SW480 (cell line): ENCODE data around the gene TMEM79.

Experiments
- DNase-seq: peaks from one replicate; pipeline ENCODE4 v3.0.0-alpha.2; 2016; ENCODE audit warnings: low spot score

TMEM79 gene

GRCh38 chr1:156284112-156284511 is at the start of gene TMEM79:
TMEM79 (plus strand) TSS chr1:156284325; CDS start chr1:156285227, 902 bp downstream.
- no peak for DNase-seq

- DNase-seq: no peak
Observed at GRCh38 chr1:156236164-156236563, 48.0 kb upstream of the TMEM79 start.

GRCh38 chr1:156238248-156238647 is 45.9 kb upstream of the TMEM79 start:
- DNase-seq: no peak

DNA sequence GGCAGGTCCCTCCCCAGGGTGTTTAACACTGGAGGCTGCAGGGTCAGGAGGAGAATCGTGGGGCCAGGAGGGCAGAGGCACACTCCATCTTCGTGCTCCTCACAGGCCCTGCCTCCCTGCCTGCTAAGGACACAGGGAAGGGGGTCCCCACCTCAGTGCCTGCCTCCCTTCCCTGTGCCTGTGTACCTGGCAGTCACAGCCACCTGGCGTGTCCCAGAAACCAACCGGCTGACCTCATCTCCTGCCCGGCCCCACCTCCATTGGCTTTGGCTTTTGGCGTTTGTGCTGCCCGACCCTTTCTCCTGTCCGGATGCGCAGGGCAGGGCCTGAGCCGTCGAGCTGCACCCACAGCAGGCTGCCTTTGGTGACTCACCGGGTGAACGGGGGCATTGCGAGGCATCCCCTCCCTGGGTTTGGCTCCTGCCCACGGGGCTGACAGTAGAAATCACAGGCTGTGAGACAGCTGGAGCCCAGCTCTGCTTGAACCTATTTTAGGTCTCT is 42.8 kb upstream of the TMEM79 start:
- peak; percentile 87 for DNase-seq

DNA sequence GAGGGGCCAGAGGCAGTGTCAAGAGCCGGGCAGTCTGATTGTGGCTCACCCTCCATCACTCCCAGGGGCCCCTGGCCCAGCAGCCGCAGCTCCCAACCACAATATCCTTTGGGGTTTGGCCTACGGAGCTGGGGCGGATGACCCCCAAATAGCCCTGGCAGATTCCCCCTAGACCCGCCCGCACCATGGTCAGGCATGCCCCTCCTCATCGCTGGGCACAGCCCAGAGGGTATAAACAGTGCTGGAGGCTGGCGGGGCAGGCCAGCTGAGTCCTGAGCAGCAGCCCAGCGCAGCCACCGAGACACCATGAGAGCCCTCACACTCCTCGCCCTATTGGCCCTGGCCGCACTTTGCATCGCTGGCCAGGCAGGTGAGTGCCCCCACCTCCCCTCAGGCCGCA is 42.2 kb upstream of the TMEM79 start, which contains the start of gene BGLAP:
TSS of gene BGLAP (plus strand) at position 259 of the 400 bp plus-strand sequence. CDS start at position 307, 48 bp downstream.
- DNase-seq: no peak

DNA sequence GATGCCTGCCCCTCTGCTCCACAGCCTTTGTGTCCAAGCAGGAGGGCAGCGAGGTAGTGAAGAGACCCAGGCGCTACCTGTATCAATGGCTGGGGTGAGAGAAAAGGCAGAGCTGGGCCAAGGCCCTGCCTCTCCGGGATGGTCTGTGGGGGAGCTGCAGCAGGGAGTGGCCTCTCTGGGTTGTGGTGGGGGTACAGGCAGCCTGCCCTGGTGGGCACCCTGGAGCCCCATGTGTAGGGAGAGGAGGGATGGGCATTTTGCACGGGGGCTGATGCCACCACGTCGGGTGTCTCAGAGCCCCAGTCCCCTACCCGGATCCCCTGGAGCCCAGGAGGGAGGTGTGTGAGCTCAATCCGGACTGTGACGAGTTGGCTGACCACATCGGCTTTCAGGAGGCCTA is 41.4 kb upstream of the TMEM79 start:
- no peak for DNase-seq

GRCh38 chr1:156244126-156244525 is 40.0 kb upstream of the TMEM79 start:
- DNase-seq: no peak

GRCh38 chr1:156244712-156245111 is 39.4 kb upstream of the TMEM79 start:
- no peak for DNase-seq

DNA sequence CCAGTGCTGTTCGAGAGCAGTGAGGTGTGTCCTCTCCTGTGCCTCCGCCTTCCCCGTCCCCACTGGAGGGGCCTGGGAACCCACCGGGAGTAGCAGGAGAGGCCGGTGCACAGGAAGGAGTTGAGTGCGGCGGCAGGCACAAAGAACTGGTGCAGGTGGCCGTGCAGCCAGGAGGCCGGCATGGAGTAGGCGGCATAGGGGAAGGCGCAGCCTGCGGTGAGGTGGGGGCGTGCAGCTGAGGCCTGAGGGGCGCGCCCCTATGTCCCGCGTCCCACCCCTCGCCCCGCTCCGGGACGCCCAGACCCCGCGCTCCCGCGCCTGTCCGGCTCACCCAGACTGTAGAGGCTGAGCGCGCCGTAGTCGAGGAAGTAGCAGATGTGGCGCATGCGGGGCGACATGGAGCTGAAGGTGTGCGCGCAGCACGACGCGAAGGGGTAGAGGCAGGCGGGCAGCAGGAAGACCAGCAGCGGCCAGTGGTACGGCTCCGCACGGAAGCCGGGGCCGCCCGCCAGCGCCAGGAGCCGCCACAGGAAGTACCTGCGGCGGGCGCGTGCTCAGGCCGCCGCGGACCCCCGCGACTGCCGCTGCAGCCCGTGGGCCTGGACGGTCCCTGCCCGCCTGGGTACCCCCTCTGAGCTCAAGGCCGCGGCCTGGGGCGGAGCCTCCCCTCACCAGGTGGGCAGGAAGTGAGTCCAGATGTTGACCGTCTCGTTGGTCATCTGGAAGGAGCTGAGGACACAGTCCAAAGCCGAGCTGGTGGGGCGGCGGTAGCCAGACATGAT is 38.5 kb upstream of the TMEM79 start:
- DNase-seq: peak; percentile 54

GRCh38 chr1:156246241-156246780 is 37.8 kb upstream of the TMEM79 start:
- DNase-seq: no peak

DNA sequence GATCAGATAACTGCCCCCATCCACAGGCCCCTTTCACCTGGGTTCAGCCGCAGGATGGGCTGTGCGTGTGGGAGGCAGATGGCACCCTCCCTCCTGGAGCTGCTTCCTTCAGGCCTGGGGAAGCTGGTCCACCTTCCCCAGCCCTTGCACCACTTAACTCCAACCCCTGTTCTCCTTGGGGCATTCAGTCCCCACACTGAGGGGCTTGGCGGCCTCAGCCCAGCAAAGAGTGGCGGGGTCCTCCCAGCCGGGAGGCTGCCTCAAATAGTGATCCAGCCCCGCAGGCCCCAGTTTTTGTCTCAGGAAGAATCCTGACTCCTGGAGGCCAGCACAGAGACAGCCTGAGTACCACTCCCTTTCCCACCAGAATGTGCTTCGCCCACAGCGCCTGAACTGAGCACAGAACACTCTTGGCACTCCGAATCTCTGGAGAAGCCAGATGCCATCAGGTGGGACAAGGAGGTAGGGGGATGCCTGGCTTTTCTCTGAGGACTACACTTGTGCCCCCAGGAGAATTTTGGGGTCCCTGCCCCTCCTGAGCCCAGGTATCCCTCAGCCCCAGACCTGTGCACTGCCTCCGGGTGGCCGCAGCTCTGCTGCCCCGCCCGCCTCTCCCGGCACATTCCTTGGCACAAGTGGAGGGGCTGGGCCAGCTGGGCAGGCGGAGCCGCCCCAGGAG is 37.2 kb upstream of the TMEM79 start:
- no peak for DNase-seq

- peak; percentile 51 for DNase-seq
Observed at GRCh38 chr1:156247460-156248322, 36.4 kb upstream of the TMEM79 start, which contains the start of gene PAQR6. PAQR6 (minus strand) TSS chr1:156248056; CDS start chr1:156246731, 1,325 bp downstream.

GRCh38 chr1:156248323-156248683 is 35.8 kb upstream of the TMEM79 start:
- DNase-seq: no peak

DNA sequence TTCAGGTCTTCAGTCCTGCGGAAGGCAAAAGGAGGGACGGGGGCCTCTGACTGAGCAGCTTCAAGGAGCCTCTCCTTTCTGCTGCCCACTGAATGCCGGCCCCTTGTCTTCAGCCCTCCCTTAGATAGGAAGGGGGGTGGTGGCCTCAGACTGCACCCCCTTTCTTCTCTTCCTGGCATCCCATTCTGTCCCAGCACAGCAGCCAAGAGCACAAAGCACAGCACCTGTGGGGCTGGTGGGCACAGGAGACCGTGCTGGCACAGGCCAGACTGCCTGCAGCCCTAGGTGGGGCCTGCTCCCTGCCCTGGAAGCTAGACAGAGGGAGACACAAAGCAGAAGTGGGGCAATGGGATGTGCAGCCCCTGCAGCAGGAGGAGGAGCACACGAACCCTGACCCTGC is 34.5 kb upstream of the TMEM79 start:
- DNase-seq: no peak

DNA sequence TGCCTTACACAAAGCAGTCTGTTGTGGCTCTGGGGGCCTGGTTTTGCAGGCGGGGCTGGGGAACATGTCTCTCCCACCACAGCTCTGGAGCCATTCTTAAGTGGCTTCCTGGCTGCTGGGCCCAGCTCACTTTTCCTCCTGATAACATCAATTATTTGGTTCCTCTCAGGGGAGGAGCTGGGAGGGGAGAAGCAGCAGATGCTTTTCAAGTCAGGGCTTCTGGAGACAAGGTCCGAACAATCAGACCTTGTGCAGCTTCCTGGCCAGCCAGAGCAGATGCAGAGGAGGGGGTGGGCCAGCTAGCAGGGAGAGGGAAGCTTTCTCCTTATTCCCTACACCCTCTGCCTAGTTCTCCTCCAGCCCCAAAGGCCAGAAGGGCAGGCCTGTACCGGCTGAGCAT is 32.6 kb upstream of the TMEM79 start:
- DNase-seq: no peak

DNA sequence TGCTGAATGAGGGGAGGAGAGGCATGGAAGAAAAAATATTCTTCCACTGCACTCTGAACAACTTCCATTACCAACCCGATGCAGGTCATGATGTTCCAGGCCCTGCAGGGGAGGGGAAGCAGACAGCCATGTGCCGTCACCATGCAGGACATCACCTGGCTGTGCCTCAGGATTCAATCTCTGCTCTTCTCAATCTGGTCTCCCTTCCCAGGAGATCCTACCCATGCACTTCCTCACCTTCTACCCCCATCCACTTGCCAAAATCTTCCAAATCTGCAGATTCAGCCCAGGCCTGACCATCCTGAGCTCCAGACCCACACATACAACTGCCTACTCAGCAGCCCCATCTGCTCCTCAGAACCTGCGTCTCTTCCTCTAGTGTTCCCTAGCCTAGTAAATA is 30.5 kb upstream of the TMEM79 start:
- DNase-seq: no peak

DNA sequence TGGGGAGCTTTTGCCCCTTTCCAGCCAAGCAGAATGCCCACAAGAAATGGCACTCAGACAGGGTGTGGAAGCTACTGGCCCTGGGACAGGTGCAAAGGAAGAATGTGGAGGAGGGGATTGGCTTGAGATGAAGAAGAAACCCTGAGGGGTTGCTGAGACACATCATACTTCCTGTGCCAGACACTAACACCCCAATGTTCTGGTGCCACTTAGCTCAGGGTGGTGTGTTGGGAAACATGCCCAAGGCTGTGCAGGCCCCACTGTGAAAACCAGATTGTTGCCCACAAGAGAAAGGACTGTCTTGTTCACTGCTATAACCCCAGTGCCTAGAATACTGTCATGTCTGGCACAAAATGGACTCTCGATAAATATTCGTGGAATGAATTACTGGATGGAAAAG is 26.4 kb upstream of the TMEM79 start:
- DNase-seq: no peak

GRCh38 chr1:156258859-156259258 is 25.3 kb upstream of the TMEM79 start:
- no peak for DNase-seq

- DNase-seq: no peak
Observed at GRCh38 chr1:156259805-156260204, 24.3 kb upstream of the TMEM79 start.

DNA sequence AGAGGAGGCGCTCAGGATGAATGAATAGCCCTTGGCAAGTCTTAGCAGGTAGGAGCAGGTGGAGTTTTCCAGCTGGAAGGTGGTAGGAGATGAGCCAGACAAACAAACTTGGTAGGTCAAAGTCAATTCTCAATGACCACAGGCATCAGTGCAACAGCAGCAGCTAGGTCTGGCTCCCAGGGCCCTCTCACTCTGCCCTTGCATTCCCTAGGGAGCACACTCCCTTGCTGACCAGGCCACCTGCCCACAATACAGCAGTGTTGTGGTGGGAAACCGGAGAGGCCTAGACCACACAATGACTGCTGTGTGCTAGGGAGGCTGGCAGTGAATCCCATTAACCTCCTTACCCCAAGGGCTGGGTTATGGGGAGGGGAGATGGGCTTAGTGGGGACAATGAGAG is 23.2 kb upstream of the TMEM79 start:
- DNase-seq: peak; percentile 78

DNA sequence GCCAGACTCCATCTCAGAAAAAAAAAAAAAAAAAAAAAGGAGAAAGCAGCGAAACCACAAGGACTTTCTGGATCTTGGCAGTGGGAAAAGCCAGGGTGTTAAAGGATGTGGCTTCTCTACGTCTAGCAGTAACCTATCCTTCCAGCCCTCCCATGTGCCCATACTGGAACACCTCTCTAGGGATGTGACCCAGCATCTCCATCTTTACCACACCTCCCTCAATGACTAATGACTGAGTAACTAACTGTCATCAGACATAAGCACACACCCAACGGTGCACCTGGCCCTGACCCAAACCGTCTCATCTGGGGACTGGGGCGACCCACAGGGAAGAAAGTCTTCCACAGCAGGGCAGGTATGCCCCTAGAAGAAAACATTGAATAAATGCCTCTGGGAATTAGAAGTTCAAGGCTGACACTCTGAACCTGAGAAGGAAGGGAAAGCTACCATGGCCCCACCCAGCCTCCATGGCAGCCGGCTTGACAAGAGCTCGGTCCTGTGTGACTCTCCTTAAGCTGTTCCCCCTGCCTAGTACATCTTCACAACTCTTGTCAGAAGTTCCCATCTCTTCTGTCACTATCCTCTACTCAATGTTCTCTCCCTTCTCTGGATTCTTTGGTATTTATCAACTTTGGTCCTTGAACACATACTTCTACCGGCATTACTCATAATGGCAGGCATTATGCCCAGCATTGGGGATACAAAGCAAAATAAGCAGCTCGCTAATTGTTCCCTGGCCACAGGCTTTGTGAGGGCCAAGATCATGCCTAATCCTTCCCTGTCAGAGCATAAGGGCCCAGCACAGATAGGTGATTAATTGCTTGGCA is 21.5 kb upstream of the TMEM79 start:
- peak; percentile 51 for DNase-seq
